Hematopoietic multipotent progenitor cell (in vitro differentiated cells): Measurements from ENCODE around the gene ORC3. TPM values are rescaled to one million over a fixed set of nuclear protein-coding genes. Genes with fewer than 3 reads are reported as not detected.
A peak's percentile ranks its signal among the peaks of the same experiment; 100 is the strongest.
"Not testable (repeated sequence)": the region's sequence is repeated elsewhere in the genome, so short reads cannot be mapped to it uniquely, and the experiment has no call there.

Experiments
- DNase-seq, 3 donors: peaks; one replicate each; pipeline ENCODE4 v3.0.0-alpha.2; 2011 to 2015; ENCODE audit warnings: low read depth in 2 of 3, low spot score in 2 of 3
- total RNA-seq: library from RNA; depleted of rRNA; stranded (reverse); fragments of >200 nt; gene quantifications from one replicate; pipeline ENCODE4 v1.2.3, GENCODE V29; 2012

Gene ORC3
- total RNA-seq, 1 donor = 7.8 TPM

DNA sequence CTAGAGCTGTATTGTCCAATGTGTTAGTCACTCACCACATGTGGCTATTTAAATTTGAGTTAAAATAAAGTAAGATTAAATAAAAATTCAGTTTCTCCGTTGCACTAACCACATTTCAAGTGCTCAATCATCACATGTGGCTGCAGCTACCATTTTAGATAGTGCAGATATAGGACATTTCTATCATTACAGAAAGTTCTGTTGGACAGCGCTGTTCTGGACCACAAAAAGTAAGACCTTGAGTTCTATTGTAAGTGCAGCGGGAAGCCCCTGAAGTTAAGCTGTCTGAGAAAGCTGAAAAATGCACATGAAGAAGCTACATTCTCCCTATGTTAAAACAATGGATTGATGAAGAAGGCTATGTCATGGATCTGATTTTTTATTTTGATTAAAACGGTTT is 1.1 kb downstream of the ORC3 start:
- DNase-seq = no peak

DNA sequence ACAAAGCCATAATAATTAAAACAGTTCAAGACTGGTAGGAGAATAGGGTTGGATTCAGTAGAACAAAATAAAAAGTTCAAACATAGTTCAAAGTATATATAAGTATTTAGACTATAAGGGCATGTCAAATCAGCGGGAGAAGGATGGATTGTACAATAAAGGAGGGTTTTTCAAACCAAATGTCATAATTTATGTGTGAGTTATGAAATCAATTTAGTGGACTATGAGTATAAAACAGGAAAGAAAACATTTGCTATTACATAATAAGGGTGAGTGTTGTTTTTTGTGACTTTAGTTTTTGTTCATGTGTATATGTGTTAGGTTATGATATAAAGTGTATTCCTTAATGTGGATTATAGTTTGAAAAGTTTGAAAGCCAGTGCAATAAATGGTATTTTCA is 10.6 kb downstream of the ORC3 start:
- no peak for DNase-seq

DNA sequence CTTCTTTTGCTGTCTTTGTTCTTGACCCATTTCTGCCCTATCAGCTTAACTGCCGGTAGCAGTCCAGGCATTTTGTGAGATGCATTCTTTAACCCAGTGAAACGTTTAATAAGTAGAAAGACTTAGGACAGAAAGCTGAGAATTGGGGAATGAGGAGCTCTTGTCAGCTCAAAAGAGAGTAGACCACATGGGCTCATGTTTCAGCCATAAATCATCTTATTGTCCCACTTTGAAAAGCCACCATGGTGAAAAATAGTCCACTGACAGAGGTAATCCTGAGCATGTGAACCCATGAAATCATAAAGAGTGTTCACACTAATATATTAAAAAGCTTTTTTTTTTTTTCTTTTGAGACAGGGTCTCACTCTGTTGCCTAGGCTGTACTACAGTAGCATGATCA is 16.3 kb downstream of the ORC3 start:
- no peak for DNase-seq

DNA sequence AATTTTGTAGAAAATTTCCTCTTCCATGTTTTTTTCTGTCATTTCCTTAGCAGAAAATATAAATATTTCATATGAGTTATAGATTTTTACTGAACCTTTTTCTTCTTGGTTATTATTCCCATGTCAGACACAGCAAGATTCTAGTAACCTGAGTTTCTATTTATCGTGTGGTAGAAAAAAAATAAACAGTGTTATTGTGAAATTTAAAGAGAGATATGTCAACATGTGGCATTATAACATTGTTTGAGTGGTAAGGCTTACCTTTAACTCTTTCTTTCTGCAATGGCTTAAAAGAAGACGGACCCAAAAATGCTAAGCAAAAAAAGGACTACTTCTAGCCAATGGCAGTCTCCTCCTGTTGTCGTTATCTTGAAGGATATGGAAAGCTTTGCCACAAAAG is 18.9 kb downstream of the ORC3 start:
- DNase-seq = no peak

DNA sequence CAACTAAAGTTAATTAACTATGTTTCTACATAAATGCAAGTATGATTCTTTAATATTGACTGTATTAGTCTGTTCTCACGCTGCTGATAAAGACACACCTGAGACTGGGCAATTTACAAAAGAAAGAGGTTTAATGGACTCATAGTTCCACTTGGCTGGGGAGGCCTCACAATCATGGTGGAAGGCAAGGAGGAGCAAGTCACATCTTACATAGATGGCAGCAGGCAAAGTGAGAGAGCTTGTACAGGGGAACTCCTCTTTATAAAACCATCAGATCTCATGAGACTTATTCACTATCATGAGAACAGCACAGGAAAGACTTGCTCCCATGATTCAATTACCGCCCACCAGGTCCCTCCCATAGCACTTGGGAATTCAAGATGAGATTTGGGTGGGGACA is 23.1 kb downstream of the ORC3 start:
- DNase-seq = not testable (repeated sequence)

DNA sequence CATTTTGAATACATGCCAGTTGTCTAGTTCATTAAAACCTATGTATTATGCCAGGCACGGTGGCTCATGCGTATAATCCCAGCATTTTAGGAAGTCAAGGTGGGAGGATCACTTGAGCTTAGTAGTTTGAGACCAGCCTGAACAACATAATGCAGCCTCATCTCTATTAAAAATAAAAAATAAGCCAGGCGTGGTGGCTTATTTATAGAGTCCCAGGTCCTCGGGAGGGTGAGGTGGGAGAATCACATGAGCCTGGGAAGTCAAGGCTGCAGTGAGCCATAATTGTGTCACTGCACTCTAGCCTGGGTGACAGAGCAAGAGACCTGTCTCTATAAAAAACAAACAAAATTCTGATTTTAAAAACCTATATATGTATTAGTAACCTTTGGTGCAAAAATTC is 27.5 kb downstream of the ORC3 start:
- DNase-seq = no peak

DNA sequence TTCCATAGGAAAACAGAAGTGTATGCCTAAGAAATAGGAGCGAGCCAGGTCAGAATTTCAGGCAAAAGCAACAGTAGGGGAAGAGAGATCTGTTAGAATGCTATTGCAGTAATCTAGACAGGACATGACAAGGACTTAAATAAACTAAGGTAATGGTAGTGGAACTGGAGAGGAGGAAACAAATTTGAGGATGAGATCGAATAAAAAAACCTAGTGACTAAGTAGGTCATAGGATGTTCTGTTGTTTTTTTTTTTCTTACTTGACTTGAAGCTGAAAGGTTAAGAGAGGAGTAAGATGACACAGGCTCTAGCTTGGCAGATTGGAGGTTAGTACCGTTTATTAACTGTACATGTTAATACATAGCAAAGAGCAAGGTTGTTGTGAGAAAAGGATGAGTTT is 28.6 kb downstream of the ORC3 start:
- no peak for DNase-seq

DNA sequence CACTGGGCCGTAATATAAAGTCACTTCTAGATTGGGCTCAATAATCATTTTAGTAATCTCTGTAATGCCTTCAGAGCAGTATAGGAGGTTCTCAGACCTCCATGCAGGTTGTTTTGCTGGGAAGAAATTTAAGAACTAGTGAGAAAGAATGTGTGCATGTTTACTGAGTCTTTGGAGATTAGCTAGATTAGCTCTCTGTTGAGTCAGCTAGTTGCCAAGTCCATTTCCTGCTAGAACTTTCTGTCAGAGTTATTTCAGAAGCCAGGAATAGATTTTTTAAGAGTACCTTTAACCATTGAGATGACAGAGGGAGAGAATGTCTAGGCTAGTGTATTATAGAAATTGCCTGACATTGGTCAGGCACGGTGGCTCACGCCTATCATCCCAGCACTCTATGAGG is 33.3 kb downstream of the ORC3 start:
- no peak for DNase-seq

DNA sequence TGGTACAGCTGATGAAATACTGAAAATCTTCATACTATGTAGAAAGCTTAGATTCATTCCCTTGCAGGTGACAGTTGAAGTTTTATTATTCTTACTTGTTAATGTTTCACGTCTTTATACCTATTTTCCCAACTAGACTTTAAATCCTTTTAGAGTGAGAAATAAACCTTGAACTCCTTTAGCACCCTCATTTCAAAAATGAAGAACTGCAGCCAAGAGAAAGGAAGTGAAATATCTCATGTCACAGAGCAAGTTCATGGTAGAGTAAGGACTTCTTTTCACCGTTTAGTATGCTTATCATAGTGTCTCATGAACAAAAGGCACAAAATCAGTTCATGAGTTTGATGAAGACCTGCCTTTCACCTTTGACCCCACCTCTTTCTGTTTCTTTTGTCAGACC is 38.5 kb downstream of the ORC3 start:
- no peak for DNase-seq

DNA sequence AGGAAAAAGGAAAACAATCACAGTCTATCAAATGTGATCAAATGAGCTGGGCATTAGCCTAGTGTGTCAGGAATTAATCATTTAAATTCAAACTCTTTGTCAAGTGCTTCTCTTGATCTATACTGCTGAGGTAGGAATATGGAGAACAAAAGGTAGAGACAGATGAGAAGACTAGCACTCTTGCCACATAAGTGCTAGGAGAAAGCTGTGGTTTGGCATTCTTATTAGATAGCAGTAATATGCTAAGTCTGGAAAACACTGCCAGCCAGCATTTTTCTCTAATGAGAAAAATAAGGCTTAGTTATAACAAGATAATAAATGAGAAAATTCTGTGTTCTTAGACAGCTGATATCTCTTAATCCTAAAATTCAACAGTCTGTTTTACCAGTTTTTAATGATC is 38.9 kb downstream of the ORC3 start:
- DNase-seq = no peak

DNA sequence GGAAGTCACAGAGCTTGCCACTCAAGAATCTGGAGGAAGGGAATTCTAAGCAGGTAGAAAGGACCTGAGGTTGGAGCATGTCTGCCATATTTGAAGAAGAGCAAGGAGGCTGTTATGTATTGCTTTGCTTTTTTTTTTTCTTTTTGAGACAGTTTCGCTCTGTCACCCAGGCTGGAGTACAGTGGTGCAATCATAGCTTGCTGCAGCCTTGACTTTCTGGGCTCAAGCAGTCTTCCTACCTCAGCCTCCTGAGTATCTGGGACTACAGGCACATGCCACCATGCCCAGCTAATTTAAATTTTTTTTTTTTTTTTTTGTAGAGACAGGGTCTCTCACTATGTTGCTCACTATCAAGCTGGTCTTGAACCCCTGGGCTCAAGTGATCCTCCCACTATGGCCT is 40.8 kb downstream of the ORC3 start:
- DNase-seq = no peak

DNA sequence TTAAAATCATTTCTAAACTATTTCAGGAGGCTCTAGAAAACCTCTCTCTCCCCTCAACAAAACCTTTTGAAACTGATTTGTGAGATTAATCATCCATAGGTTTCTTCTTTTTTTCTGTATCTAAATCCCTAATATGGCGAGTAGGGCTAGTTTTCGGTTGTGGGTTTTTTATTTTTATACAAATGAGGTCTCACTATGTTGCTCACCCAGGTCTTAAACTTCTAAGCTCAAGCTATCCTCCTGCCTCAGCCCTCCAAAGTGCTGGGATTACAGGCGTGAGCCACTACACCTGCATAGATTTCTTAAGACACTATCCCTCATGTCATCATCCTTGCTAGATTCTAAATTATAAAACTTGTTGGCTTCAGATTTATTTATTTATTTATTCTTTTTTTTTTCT is 43.9 kb downstream of the ORC3 start:
- DNase-seq = no peak

DNA sequence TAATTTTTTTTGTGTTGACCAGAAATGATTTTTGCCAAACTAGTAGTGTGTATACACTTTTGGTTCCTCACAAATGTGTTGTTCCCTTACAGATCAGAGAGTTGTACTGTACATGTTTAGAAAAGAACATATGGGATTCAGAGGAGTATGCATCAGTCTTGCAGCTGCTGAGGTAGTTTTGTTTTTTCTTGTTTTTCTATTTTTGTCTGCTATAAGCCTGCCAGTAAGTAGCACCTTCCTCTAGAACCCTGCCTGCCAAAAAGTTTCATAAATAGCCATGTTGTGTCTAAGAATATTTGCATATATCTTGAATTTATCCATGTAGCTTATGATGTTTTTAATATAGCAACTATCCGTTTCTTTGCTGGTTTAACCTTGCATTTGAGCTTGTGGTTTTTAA is 46.4 kb downstream of the ORC3 start:
- DNase-seq = no peak

DNA sequence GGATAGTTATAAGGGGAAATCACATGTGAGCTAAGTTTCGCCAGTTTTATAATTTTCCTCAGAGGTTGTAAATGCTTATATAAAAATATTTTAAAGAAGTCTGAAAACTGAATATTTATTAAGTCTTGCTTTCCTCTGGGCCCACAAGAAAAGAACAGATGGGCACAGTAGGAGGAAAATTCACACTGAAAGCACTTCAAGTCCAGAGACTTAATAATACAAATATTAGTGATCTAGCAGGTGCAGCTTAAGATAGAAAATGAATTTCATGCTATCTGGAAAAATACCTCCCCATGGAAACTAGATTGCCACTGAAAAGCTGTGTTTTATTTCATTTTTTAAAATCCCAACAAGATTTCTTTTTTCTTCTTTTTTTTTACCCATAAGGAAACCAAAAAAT is 47.2 kb downstream of the ORC3 start:
- no peak for DNase-seq

DNA sequence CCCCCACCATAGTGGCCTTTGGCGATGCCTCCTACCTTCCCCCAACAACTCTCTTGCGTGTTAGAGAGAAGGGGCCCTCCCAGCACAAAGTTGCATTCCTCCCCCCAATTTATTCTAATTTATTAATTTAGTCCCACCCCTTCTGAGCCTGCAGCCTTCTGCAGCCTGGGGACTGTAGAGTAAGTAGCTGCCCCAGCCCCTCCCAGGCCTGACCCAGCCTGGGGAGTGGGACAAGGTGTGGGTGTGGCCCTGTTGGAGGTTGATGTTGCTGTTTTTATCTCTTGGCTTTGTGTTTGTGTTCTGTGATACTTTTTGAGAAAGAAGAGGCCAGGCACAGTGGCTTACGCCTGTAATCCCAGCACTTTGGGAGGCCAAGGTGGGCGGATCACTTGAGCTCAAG is 49.4 kb downstream of the ORC3 start:
- no peak for DNase-seq

DNA sequence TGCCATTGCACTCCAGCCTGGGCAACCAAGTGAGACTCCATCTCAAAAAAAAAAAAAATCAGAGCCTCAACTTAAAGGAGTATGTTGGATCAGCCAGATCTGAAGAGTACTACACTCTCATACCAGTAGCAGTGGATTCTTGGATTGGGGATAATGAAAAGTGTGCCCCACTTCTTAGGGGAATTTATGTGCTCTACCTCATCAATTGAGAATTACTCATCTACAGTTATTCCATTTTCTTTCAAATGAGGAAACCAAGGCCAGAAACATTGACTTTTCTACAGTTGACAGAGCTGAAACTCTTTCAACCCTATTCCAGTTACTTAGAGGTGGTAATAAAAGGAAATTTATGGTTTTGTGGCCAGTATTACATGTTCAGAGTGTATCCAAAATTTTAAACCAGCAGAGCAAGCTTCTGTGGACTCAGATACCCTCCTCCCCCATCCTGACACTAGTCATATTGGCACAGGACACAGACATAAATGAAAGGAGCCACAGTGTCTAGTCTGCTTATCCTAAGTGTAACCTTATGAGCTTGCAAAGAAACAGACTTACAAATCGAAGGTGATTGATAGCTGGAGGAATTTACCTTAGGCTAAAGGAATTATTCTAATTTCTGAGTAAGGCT is 51.2 kb downstream of the ORC3 start:
- no peak for DNase-seq

DNA sequence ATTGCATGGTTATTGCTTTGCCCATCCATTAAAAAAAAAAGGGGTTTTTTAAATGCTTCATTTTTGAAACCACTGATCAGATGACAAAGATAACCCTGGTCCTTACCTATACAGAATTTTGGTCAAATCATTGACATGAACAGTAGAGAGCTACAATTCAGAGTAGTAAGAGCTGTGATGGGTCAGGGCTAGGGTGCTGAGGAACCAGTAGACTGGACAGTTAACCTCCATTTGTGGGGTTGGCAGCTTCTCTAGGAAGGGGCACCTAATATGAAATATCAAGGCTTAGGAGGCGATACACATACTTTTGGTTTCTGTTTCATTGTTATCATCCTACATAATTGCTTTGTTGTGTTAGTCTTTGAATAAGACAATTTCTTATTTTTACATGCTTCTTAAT is 55.1 kb downstream of the ORC3 start:
- peak in 2 of 3 donors; percentile 13 to 39 for DNase-seq

DNA sequence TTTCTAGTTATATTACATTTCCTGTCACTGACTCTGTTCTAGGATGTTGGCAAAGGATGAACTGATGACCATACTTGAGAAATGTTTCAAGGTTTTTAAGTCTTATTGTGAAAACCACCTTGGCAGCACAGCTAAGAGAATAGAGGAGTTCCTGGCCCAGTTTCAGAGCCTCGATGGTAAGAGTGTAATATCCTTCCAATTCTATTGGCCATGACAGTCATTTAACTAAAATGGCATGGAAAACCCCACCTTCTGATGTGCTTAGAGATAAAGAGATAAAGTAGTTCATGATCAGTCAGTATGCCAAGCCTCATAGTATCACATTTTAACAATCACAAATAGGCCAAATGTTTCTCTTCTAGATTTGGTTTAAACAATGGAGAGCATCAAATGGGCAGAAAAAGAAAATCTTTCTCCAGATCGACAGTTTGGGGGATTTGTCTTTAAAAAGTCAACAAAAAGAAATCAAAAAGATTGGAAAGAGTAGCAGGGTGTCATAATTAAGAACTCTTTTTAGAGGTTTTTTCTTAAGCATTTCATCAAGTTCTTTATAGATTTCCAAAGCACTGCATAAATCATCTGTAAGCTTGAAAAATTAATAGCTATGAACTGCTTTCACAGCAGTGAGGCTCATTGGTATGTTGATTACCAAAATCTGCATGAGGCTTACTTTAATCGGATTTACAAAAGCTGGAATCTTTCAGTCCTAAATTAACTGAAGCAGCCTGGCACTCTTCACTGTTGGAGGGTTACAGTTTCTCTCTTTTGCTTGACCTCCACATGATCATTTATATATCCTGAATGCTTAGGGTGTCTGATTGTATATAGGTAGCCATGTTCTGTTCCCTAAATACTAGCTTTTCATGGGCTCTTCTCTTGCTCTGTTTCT is 63.4 kb downstream of the ORC3 start:
- DNase-seq = no peak

DNA sequence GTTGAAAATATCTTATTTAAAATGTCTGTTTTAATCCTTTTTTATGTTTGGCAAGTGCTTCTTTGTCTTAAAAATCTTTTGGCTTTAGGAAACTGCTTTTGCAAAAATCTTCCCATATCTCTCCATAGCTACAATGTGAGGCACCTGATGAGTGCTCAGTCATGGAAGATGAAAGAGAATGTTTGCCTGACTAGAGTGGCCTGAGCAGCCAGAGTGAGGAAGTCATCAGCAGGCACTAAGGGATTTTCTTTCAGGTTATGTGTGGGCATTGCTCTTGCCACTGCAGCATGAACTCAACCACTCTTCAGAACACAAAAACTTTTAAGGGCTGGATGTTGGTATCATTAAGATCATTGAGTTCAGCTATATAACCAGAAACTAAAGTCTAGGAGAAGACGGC is 64.2 kb downstream of the ORC3 start:
- DNase-seq = no peak

DNA sequence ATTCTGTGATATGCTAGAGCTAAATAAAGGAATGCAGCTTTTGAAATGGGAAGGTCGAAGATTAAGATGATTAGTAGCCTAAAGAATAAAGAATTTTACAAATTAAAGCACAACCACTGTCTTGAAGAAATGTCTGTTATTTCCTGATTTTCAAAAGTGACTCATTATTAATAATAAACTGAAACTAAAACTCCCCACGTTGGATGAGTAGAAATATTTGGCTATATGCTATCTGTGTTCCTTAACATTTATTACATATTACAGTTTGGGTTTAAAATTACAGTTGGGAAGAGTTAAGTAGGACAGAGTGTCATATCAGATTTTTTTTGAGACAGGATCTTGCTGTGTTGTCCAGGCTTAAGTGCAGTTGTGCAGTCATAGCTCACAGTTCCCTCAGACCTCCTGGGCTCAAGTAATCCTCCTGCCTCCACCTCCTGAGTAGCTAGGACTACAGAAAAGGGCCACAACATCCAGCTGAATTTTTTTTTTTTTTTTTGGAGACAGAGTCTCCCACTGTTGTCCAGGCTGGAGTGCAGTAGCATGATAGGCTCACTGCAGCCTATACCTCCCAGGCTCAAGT is 65.0 kb downstream of the ORC3 start:
- DNase-seq = no peak

DNA sequence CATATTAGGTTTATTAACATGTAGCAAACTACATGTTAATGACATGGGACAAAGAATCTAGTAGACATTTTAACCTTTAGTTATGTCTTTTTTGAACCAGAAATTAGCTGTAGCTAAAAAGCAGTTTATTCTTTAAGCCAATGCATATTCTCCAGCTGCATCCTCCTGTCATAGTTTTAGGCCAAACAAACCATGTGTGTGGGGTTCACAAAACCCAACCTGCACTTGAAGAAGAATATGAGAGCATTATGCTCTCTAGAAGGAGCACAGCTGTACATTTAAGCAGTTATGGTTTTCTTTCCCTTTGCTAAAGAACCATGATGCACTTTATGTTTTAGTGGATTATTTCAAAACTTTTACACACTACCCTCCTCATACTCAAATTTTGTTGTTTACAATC is 65.9 kb downstream of the ORC3 start:
- DNase-seq = peak in 1 of 3 donors; percentile 23

DNA sequence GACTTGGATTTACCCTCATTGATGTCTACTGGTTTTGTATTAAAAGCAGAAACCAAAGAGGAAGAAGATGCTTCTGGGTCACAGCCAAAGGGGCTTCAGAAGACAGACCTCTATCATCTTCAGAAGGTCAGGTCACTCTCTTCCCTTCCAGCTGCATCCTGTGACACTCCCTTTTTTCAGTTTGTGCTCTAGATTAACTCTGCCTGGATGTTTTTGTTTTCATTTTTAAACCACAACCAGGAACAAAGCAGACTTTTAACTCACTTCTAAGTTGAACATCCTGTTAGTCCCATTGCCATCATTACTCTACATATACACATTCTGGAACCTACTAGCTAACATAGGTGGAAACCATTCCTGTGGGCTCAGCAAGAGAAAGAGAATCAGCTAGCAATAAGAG is 66.9 kb downstream of the ORC3 start:
- DNase-seq = peak in 2 of 3 donors; percentile 28 to 75
